Measurements from ENCODE around the gene DOCK10.

DNA sequence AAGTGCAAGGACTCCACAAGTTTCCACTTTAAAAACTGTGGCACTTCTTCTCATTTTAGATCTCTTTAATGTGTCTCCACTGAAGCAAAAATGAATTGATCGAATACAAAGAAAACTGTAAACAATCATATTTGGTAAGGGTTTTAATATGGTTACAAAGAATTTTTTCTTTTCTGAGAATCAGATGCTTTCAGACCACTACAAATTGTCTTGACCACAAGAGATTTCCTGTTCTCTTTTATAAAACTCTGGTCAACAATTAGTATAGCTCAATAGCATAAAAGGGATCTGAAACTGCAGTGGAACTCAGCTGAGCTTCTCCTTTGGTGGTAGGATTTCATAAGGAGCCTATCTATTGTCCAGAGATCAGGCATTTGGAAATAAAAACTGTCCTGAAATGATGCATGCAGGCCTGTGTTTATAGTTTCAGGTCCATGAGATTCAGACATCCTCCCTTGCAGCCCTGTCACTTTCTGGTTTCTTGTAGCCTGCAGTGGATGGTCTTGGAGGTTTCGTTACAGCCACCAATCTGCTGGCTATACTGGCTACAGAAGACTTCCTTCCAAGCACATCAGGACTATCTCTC is 120.0 kb downstream of the DOCK10 start:
- TF ChIP-seq CTCF (optimal IDR thresholded peaks at IDR 0.05 in 1 of 3, IDR thresholded peaks at IDR 0.05 in 1 of 3, conservative IDR thresholded peaks at IDR 0.05 in 1 of 3; ENCODE audit: extremely low read depth in 1 of 3, insufficient read depth in 2 of 3, low read length in 3 of 3) = no peak
- no peak for TF ChIP-seq EZH2 (IDR thresholded peaks at IDR 0.05; ENCODE audit: low read length)
